GM12878 (cell line): ENCODE results near the gene KIF22. TPM values are rescaled to one million over a fixed set of nuclear protein-coding genes. Genes with fewer than 3 reads are reported as not detected.
A peak's percentile ranks its signal among the peaks of the same experiment; 100 is the strongest.

ENCODE experiments used
- ATAC-seq: fragments of 200-7000 bp; cut with Tn5 transposase; 3 replicates; pipeline ENCODE4 v1.9.1; 2020; ENCODE audit warnings: mild to moderate bottlenecking, moderate library complexity
- BruUV-seq: library from RNA; stranded (reverse); fragments of 400-500 nt; replicated peaks from 2 replicates; lab custom pipeline; 2021; lab: Mats Ljungman, UMichigan
- CTCF ChIA-PET: fragments of 300-600 bp; sonication (Branson Sonifier 250); formaldehyde crosslinking; extraction: SDS; loops from one replicate; lab custom pipeline; 2021; ENCODE audit warnings: inconsistent platforms; lab: Yijun Ruan, JAX
- POLR2A ChIA-PET: fragments of 350-600 bp; formaldehyde crosslinking; extraction: SDS; loops from one replicate; lab custom pipeline; 2021; ENCODE audit warnings: inconsistent platforms; lab: Charles Lee
- RAD21 ChIA-PET: fragments of 300-600 bp; sonication (Branson Sonifier 250); formaldehyde crosslinking; loops from one replicate; lab custom pipeline; 2023; ENCODE audit warnings: antibody characterized with exemption; ENCODE audit not compliant: unreplicated experiment; lab: Charles Lee
- SMC1A ChIA-PET: fragments of 300-600 bp; sonication (Branson Sonifier 250); formaldehyde crosslinking; loops from one replicate; lab custom pipeline; 2023; ENCODE audit not compliant: unreplicated experiment, uncharacterized antibody; lab: Charles Lee
- DNase-seq: peaks from one replicate; pipeline ENCODE4 v3.0.0-alpha.2; 2011; ENCODE audit warnings: low read depth, low spot score
- FAIRE-seq: peaks from 3 replicates; lab custom pipeline; 2011; peaks lifted over from hg19 to GRCh38; lab: Jason Lieb, UNC
- H2AFZ ChIP-seq: 2 replicates; pipeline ENCODE4 v1.6.0; 2011; ENCODE audit warnings: low read depth, low read length, control low read depth; ENCODE audit not compliant: control insufficient read depth
- H3K27ac ChIP-seq: 2 replicates; pipeline ENCODE4 v1.5.1; 2011; ENCODE audit warnings: control low read depth; ENCODE audit not compliant: control insufficient read depth, insufficient read depth
- H3K27me3 ChIP-seq, 2 experiments: replicated peaks in 1 of 2; 2 replicates each; pipeline versions ENCODE4 v1.6.0 to v1.6.1; 2011; ENCODE audit warnings: low read length in 1 of 2; ENCODE audit not compliant: control insufficient read depth in 2 of 2, insufficient read depth in 2 of 2
- H3K36me3 ChIP-seq, 2 experiments: 2 replicates each; pipeline ENCODE4 v1.5.1; 2011; ENCODE audit warnings: low read length in 1 of 2; ENCODE audit not compliant: control insufficient read depth in 2 of 2, insufficient read depth in 2 of 2
- H3K4me1 ChIP-seq: 2 replicates; pipeline ENCODE4 v1.6.1; 2011; ENCODE audit warnings: mild to moderate bottlenecking, low read length, moderate library complexity, mixed read lengths; ENCODE audit not compliant: control insufficient read depth, insufficient read depth
- H3K4me2 ChIP-seq: 2 replicates; pipeline ENCODE4 v1.6.0; 2011; ENCODE audit warnings: control low read depth; ENCODE audit not compliant: control insufficient read depth, insufficient read depth
- H3K4me3 ChIP-seq: fragments of 200-600 bp; sonication (generic); 2 replicates; pipeline ENCODE4 v1.5.1; 2016
- H3K79me2 ChIP-seq: 2 replicates; pipeline ENCODE4 v1.6.0; 2011; ENCODE audit warnings: low read length; ENCODE audit not compliant: control insufficient read depth, insufficient read depth
- H3K9ac ChIP-seq: 2 replicates; pipeline ENCODE4 v1.8.0; 2011; ENCODE audit warnings: low read length, control low read depth, mixed read lengths; ENCODE audit not compliant: control insufficient read depth, insufficient read depth
- H3K9me3 ChIP-seq: replicated peaks from 3 replicates; pipeline ENCODE4 v1.5.1; 2011; ENCODE audit warnings: mild to moderate bottlenecking, low read length; ENCODE audit not compliant: control insufficient read depth, insufficient read depth
- H4K20me1 ChIP-seq: 2 replicates; pipeline ENCODE4 v1.6.0; 2011; ENCODE audit not compliant: control insufficient read depth, insufficient read depth
- BCL11A ChIP-seq: IDR thresholded peaks from 2 replicates; pipeline ENCODE4 v1.6.1; 2011; ENCODE audit warnings: low read depth, low read length
- EGR1 ChIP-seq, 2 experiments: IDR thresholded peaks; 1 replicate in 1 of 2; 2 replicates in 1 of 2; pipeline ENCODE4 v1.6.1; 2011 to 2012; ENCODE audit warnings: low read depth in 2 of 2, low read length in 2 of 2, borderline replicate concordance in 1 of 2, mild to moderate bottlenecking in 1 of 2, moderate library complexity in 1 of 2
- EZH2 ChIP-seq: IDR thresholded peaks from 2 replicates; pipeline ENCODE4 v1.6.1; 2012; ENCODE audit warnings: low read depth, mild to moderate bottlenecking, control low read depth, inconsistent platforms, low read length, borderline replicate concordance; ENCODE audit not compliant: control insufficient read depth
- POLR2A ChIP-seq: IDR thresholded peaks from 2 replicates; pipeline ENCODE4 v1.6.1; 2011; ENCODE audit warnings: low read depth, mild to moderate bottlenecking, low read length
- POLR2AphosphoS2 ChIP-seq: IDR thresholded peaks from 2 replicates; pipeline ENCODE4 v1.6.1; 2011; ENCODE audit warnings: low read depth, mild to moderate bottlenecking, low read length, improper control_type of control experiment, moderate library complexity
- POU2F2 ChIP-seq: IDR thresholded peaks from 3 replicates; pipeline ENCODE4 v1.6.1; 2011; ENCODE audit warnings: low read depth, mild to moderate bottlenecking, low read length, borderline replicate concordance
- STAT1 ChIP-seq: fragments of 450-650 bp; conservative IDR thresholded peaks from 2 replicates; pipeline ENCODE4 v1.6.1; 2014; ENCODE audit warnings: antibody characterized with exemption, mild to moderate bottlenecking
- WGBS: methylation state at CpG from one replicate; pipeline ENCODE4 v1.1.6; 2016; ENCODE audit warnings: low lambda C conversion rate; ENCODE audit not compliant: insufficient replicate concordance, insufficient coverage; ENCODE audit errors: missing lambda C conversion rate; 5-methylcytosine and 5-hydroxymethylcytosine counted together
- in situ Hi-C: fragments of 300-500 bp; cut with MboI; formaldehyde crosslinking; loops from 9 replicates; pipeline ENCODE4 v1.14.3; 2018; ENCODE audit warnings: mixed read lengths
- intact Hi-C: fragments of 100-400 bp; cut with micrococcal nuclease; formaldehyde crosslinking; loops from one replicate; pipeline ENCODE4 v1.14.2; 2022; ENCODE audit not compliant: unreplicated experiment
- polyA plus RNA-seq, 11 experiments: library from polyadenylated mRNA; depleted of rRNA in 4 of 11; unstranded in 6 of 11; stranded (reverse) in 5 of 11; fragments of >200 nt; fragmentation: Nextera tagmentation in 4 of 11; fragmentation: Illumina TruSeq in 1 of 11; extraction: Ambion mirVana in 4 of 11; extraction: Trizol in 1 of 11; gene quantifications; 1 replicate in 1 of 11; 2 replicates in 10 of 11; pipeline versions ENCODE4 v1.2.1 to v1.2.3, GENCODE V29; 2011 to 2016; ENCODE audit warnings: inconsistent platforms in 2 of 11, missing spikeins in 2 of 11, low read depth in 1 of 11
- total RNA-seq, 4 experiments: library from RNA; depleted of rRNA in 3 of 4; stranded (reverse); fragments of >200 nt in 3 of 4; fragmentation: Illumina TruSeq in 1 of 4; extraction: Trizol in 1 of 4; gene quantifications; 2 replicates each; pipeline versions ENCODE4 v1.2.1 to v1.2.3, GENCODE V29; 2013 to 2021
- TF ChIP-seq, protein P1 (sequence below): fragments of 450-650 bp; formaldehyde crosslinking; IDR thresholded peaks from 2 replicates; pipeline ENCODE4 v1.5.0; 2022; ENCODE audit warnings: mild to moderate bottlenecking, missing genetic modification characterization
- TF ChIP-seq, protein P2 (sequence below): fragments of 450-650 bp; formaldehyde crosslinking; IDR thresholded peaks from 2 replicates; pipeline ENCODE4 v1.4.0; 2022; ENCODE audit warnings: mild to moderate bottlenecking, moderate library complexity

Gene KIF22
- total and polyA plus RNA-seq, 10 of the 15 experiments (the other 5 are each of a cell fraction or from before 2014, with no cell fraction given) = 7.6 to 158 (median 132) TPM

DNA sequence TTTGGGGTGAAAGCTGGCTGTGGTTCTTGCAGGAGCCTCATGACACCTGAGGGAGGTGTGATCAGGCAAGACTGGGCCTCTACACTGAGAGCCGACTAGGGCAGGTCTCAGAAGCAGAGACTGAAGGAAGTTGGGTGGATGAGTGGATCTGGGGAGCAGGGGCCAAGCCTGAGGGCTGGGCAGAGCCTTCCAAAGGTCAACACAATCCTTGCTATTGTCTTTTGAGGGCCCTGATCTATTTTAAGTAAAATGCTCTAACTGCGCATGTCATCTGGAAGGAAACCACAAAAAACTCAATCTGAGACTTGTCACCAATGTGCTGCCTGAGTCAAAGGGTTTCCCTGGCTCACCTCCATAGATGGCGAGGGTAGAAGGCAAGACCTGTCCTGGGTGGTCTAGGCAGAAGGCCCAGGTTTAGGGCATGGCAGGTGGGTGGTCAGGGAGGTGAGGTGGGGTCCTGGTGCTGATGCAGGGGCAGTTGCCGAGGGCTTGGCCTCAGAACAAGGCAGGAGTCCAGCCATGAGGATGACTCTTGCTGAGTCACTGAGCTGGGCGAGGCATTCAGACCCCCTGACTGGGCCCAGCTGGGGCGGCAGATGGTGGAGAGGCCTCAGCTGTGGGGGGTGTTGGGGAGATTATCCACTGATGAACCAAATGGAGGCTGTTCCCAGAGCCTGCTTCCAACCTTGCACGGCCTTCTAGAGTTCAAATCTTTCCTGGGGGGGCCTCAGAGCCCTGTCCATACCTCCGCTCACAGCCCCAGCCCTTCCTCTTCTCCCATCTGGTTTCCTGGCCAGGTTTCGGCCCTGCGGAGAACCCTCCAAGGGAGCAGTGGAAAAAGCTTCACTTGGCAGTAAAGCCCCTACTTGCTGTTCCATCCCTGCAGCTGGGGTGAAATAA is 34.8 kb downstream of the KIF22 start (continued):
- TF ChIP-seq, protein P1, sequence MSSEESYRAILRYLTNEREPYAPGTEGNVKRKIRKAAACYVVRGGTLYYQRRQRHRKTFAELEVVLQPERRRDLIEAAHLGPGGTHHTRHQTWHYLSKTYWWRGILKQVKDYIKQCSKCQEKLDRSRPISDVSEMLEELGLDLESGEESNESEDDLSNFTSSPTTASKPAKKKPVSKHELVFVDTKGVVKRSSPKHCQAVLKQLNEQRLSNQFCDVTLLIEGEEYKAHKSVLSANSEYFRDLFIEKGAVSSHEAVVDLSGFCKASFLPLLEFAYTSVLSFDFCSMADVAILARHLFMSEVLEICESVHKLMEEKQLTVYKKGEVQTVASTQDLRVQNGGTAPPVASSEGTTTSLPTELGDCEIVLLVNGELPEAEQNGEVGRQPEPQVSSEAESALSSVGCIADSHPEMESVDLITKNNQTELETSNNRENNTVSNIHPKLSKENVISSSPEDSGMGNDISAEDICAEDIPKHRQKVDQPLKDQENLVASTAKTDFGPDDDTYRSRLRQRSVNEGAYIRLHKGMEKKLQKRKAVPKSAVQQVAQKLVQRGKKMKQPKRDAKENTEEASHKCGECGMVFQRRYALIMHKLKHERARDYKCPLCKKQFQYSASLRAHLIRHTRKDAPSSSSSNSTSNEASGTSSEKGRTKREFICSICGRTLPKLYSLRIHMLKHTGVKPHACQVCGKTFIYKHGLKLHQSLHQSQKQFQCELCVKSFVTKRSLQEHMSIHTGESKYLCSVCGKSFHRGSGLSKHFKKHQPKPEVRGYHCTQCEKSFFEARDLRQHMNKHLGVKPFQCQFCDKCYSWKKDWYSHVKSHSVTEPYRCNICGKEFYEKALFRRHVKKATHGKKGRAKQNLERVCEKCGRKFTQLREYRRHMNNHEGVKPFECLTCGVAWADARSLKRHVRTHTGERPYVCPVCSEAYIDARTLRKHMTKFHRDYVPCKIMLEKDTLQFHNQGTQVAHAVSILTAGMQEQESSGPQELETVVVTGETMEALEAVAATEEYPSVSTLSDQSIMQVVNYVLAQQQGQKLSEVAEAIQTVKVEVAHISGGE (CRISPR knock-in tag) = no peak
- peak; percentile 44; the same call in 1 of the 2 replicates for TF ChIP-seq POLR2A
- TF ChIP-seq, all 136 proteins: peak for 8

DNA sequence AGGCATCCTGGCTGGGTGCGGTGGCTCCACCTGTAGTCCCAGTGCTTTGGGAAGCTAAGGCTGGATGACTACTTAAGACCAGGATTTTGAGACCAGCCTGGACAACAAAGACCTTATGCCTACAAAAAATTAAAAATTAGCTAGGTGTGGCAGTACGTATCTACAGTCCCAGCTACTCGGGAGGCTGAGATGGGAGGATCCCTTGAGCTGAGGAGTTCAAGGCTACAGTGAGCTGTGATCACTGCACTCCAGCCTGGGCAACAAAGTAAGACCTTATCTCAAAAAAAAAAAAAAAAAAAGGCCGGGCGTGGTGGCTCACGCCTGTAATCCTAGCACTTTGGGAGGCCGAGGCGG is 35.8 kb downstream of the KIF22 start:
- RAD21 ChIA-PET = interaction anchor here (0.6 to 1.4 kb wide), 4 partner anchors 11 to 22 kb away, joined by 3 to 5 read pairs (median 4); partner anchors contain the start of gene PAGR1
- WGBS = 97% methylated on average over 7 of the region's 8 CpGs
- BruUV-seq = no TSS peak
- H3K36me3 ChIP-seq = peaks cover 0 to 2% of the 10 kb centered on the region in 2 experiments; a peak in 1 of 4 replicates
- ATAC-seq (no peak), FAIRE-seq (no peak), DNase-seq (no peak)
- H3K27me3 ChIP-seq = no peaks in the 10 kb centered on the region
- no peak overlapping the region for H2AFZ ChIP-seq
- CTCF ChIA-PET = interaction anchor here (0.7 to 6.4 kb wide), 3 partner anchors 18 to 178 kb away, joined by 3 to 55 read pairs (median 3); no protein-coding TSS in a partner anchor
- intact Hi-C loops = no loop called here
- peaks cover 37% of the 10 kb centered on the region for H3K79me2 ChIP-seq
- no peak overlapping the region for H3K27ac ChIP-seq
- no peak overlapping the region for H3K4me2 ChIP-seq
- SMC1A ChIA-PET = interaction anchor here (1.3 to 1.5 kb wide), 2 partner anchors 10 to 20 kb away, joined by 3 to 4 read pairs; partner anchors contain the start of gene PAGR1
- H4K20me1 ChIP-seq = 0 out of 2 replicates have a peak, but pooled peaks cover 3% of the 10 kb centered on the region
- no peaks in the 10 kb centered on the region for H3K9me3 ChIP-seq
- H3K9ac ChIP-seq = no peak overlapping the region
- in situ Hi-C loops = no loop called here
- no peak overlapping the region for H3K4me3 ChIP-seq
- TF ChIP-seq, protein P2, sequence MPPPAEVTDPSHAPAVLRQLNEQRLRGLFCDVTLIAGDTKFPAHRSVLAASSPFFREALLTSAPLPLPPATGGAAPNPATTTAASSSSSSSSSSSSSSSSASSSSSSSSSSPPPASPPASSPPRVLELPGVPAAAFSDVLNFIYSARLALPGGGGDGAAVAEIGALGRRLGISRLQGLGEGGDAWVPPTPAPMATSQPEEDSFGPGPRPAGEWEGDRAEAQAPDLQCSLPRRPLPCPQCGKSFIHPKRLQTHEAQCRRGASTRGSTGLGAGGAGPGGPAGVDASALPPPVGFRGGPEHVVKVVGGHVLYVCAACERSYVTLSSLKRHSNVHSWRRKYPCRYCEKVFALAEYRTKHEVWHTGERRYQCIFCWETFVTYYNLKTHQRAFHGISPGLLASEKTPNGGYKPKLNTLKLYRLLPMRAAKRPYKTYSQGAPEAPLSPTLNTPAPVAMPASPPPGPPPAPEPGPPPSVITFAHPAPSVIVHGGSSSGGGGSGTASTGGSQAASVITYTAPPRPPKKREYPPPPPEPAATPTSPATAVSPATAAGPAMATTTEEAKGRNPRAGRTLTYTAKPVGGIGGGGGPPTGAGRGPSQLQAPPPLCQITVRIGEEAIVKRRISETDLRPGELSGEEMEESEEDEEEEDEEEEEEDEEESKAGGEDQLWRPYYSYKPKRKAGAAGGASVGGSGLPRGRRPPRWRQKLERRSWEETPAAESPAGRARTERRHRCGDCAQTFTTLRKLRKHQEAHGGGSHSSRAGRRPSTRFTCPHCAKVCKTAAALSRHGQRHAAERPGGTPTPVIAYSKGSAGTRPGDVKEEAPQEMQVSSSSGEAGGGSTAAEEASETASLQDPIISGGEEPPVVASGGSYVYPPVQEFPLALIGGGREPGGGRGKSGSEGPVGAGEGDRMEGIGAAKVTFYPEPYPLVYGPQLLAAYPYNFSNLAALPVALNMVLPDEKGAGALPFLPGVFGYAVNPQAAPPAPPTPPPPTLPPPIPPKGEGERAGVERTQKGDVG (CRISPR knock-in tag) = no peak
- TF ChIP-seq EGR1 (IDR thresholded peaks at IDR 0.05; ENCODE audit: borderline replicate concordance in 1 of 2, low read depth in 2 of 2, low read length in 2 of 2) = no peak
- no peak for TF ChIP-seq STAT1
- TF ChIP-seq POLR2AphosphoS2 = no peak
- no peak for TF ChIP-seq POU2F2
- no peak for TF ChIP-seq EZH2
- TF ChIP-seq BCL11A = no peak
- POLR2A ChIA-PET = no interaction called here
- peaks cover 11% of the 10 kb centered on the region for H3K4me1 ChIP-seq
